Endothelial cell of umbilical vein (primary cell): Measurements from ENCODE around the gene ETV6. TPM values are rescaled to one million over a fixed set of nuclear protein-coding genes. Genes with fewer than 3 reads are reported as not detected.

Experiments
- BruUV-seq: library from RNA; stranded (reverse); fragments of 400-500 nt; replicated peaks from 2 replicates; lab custom pipeline; 2021; lab: Mats Ljungman, UMichigan
- CTCF ChIA-PET: fragments of 300-600, 350-600 bp; sonication (Branson Sonifier 250); formaldehyde crosslinking; loops from one replicate; lab custom pipeline; 2021; ENCODE audit warnings: antibody characterized with exemption, inconsistent platforms; lab: Charles Lee
- POLR2A ChIA-PET: fragments of 300-600, 350-600 bp; sonication (Branson Sonifier 250); formaldehyde crosslinking; loops from one replicate; lab custom pipeline; 2021; ENCODE audit warnings: antibody characterized with exemption, inconsistent platforms; lab: Charles Lee
- DNase-seq: peaks from one replicate; pipeline ENCODE4 v3.0.0-alpha.2; 2011; ENCODE audit warnings: low read depth, low spot score
- FAIRE-seq: peaks from 2 replicates; lab custom pipeline; 2011; peaks lifted over from hg19 to GRCh38; lab: Jason Lieb, UNC
- H2AFZ ChIP-seq: 2 replicates; pipeline ENCODE4 v1.6.0; 2012; ENCODE audit warnings: low read depth, low read length, control low read depth, inconsistent platforms
- H3K27ac ChIP-seq: 2 replicates; pipeline ENCODE4 v1.5.1; 2011; ENCODE audit warnings: low read depth, mild to moderate bottlenecking, control low read depth, low read length, moderate library complexity; ENCODE audit not compliant: insufficient read depth
- H3K27me3 ChIP-seq, 2 experiments: 2 replicates each; pipeline versions ENCODE4 v1.6.0 to v1.6.1; 2011; ENCODE audit warnings: low read length in 2 of 2, mixed read lengths in 1 of 2; ENCODE audit not compliant: control insufficient read depth in 2 of 2, insufficient read depth in 2 of 2
- H3K36me3 ChIP-seq, 2 experiments: 2 replicates in 1 of 2; 3 replicates in 1 of 2; pipeline ENCODE4 v1.5.1; 2011; ENCODE audit warnings: low read length in 2 of 2, mild to moderate bottlenecking in 1 of 2, moderate library complexity in 1 of 2; ENCODE audit not compliant: control insufficient read depth in 2 of 2, insufficient read depth in 2 of 2; ENCODE audit errors: extremely low read depth in 1 of 2
- H3K4me1 ChIP-seq: 3 replicates; pipeline ENCODE4 v1.5.1; 2011; ENCODE audit warnings: mild to moderate bottlenecking, low read length; ENCODE audit not compliant: control insufficient read depth, insufficient read depth; ENCODE audit errors: extremely low read depth
- H3K4me2 ChIP-seq: 2 replicates; pipeline ENCODE4 v1.6.1; 2011; ENCODE audit warnings: low read length, control low read depth, mixed read lengths; ENCODE audit not compliant: insufficient read depth
- H3K4me3 ChIP-seq, 3 experiments: fragments of 200-600 bp in 1 of 3; sonication (generic), shearing (Covaris generic) in 1 of 3; replicated peaks in 1 of 3; 2 replicates each; pipeline ENCODE4 v1.5.1; 2011 to 2016; ENCODE audit warnings: control low read depth in 3 of 3, low read length in 3 of 3, mild to moderate bottlenecking in 2 of 3, inconsistent platforms in 1 of 3, low read depth in 1 of 3, moderate library complexity in 1 of 3; ENCODE audit not compliant: insufficient read depth in 1 of 3
- H3K79me2 ChIP-seq: 2 replicates; pipeline ENCODE4 v1.6.0; 2012; ENCODE audit warnings: low read length, inconsistent platforms; ENCODE audit not compliant: control insufficient read depth, insufficient read depth
- H3K9ac ChIP-seq: replicated peaks from 2 replicates; pipeline ENCODE3; 2011; ENCODE audit warnings: low read length, control low read depth; ENCODE audit not compliant: insufficient read depth; ENCODE audit errors: extremely low read depth
- H3K9me1 ChIP-seq: replicated peaks from 3 replicates; pipeline ENCODE4 v1.6.0; 2011; ENCODE audit warnings: mild to moderate bottlenecking, low read length; ENCODE audit not compliant: control insufficient read depth, insufficient read depth; ENCODE audit errors: extremely low read depth
- H3K9me3 ChIP-seq: replicated peaks from 2 replicates; pipeline ENCODE4 v1.5.1; 2012; ENCODE audit warnings: low read length, inconsistent platforms; ENCODE audit not compliant: control insufficient read depth, insufficient read depth
- H4K20me1 ChIP-seq: replicated peaks from 2 replicates; pipeline ENCODE3; 2011; ENCODE audit warnings: mild to moderate bottlenecking, low read length; ENCODE audit not compliant: control insufficient read depth, insufficient read depth; ENCODE audit errors: extremely low read depth
- CTCF ChIP-seq, 2 donors: IDR thresholded peaks; 1 replicate in 1 of 2; 2 replicates in 1 of 2; pipeline ENCODE4 v1.5.1; 2011; ENCODE audit warnings: low read length in 2 of 2, mild to moderate bottlenecking in 2 of 2, moderate library complexity in 2 of 2, control low read depth in 1 of 2, inconsistent platforms in 1 of 2, low read depth in 1 of 2; ENCODE audit not compliant: insufficient read depth in 1 of 2; ENCODE audit errors: extremely low read depth in 1 of 2
- EZH2 ChIP-seq: IDR thresholded peaks from 2 replicates; pipeline ENCODE4 v1.6.1; 2012; ENCODE audit warnings: borderline replicate concordance, low read depth, mild to moderate bottlenecking, moderate library complexity, low read length, inconsistent platforms; ENCODE audit not compliant: severe bottlenecking
- FOS ChIP-seq: IDR thresholded peaks from 2 replicates; pipeline ENCODE4 v1.6.1; 2011; ENCODE audit warnings: mild to moderate bottlenecking, low read length, moderate library complexity, borderline replicate concordance; ENCODE audit not compliant: insufficient read depth
- JUN ChIP-seq: IDR thresholded peaks from 2 replicates; pipeline ENCODE4 v1.6.1; 2011; ENCODE audit warnings: borderline replicate concordance, low read depth; ENCODE audit not compliant: insufficient read length, insufficient read depth
- MAX ChIP-seq: IDR thresholded peaks from 2 replicates; pipeline ENCODE4 v1.6.1; 2011; ENCODE audit not compliant: insufficient read depth, insufficient read length
- MYC ChIP-seq: IDR thresholded peaks from one replicate; pipeline ENCODE4 v1.6.1; 2011; ENCODE audit warnings: mild to moderate bottlenecking, low read depth, low read length
- POLR2A ChIP-seq: IDR thresholded peaks from 2 replicates; pipeline ENCODE4 v1.6.1; 2012; ENCODE audit warnings: low read depth, mild to moderate bottlenecking, control low read depth, low read length
- POLR2AphosphoS5 ChIP-seq: IDR thresholded peaks from 2 replicates; pipeline ENCODE4 v1.6.1; 2012; ENCODE audit warnings: low read depth, mild to moderate bottlenecking, control low read depth, low read length, moderate library complexity; ENCODE audit not compliant: insufficient read depth
- dilution Hi-C: fragments of 300-500 bp; cut with MboI; formaldehyde crosslinking; loops from one replicate; pipeline ENCODE4 v1.15.0; 2019; ENCODE audit warnings: low sequenced_read_pairs; ENCODE audit not compliant: extremely low pct_ligation_motif_present
- intact Hi-C: fragments of 100-400 bp; cut with micrococcal nuclease; formaldehyde crosslinking; loops from one replicate; pipeline ENCODE4 v1.10.0; 2022
- polyA plus RNA-seq, 4 experiments: library from polyadenylated mRNA; depleted of rRNA in 3 of 4; stranded (reverse) in 3 of 4; unstranded in 1 of 4; fragments of >200 nt; gene quantifications; 2 replicates each; pipeline versions ENCODE4 v1.2.1 to v1.2.3, GENCODE V29; 2011 to 2012; ENCODE audit warnings: missing spikeins in 1 of 4
- total RNA-seq: library from RNA; stranded (reverse); gene quantifications from 2 replicates; pipeline ENCODE4 v1.2.3, GENCODE V29; 2021

The ETV6 gene
- total and polyA plus RNA-seq, 2 donors (not counting 3 experiments of a cell fraction or from before 2014, with no cell fraction given) = 15.9 to 57.1 TPM

GRCh38 chr12:11896417-11896929 is 247.0 kb downstream of the ETV6 start:
- CTCF ChIA-PET = interaction anchor here (0.6 to 1.1 kb wide), 2 partner anchors 13 to 130 kb away, joined by 3 read pairs; no protein-coding TSS in a partner anchor
- Histone ChIP-seq H3K9ac (no peak overlapping the region), H3K9me1 (no peaks in the 10 kb centered on the region), H3K27ac (no peak overlapping the region), H3K4me1 (peaks cover 11% of the 10 kb centered on the region), H3K36me3 (peaks cover 6 to 12% of the 10 kb centered on the region in 2 experiments), H4K20me1 (no peaks in the 10 kb centered on the region), H3K27me3 (no peaks in the 10 kb centered on the region), H3K4me2 (no peak overlapping the region), H2AFZ (no peak overlapping the region), H3K9me3 (no peaks in the 10 kb centered on the region), H3K4me3 (no peak overlapping the region), H3K79me2 (no peaks in the 10 kb centered on the region)
- FAIRE-seq (no peak), DNase-seq (no peak)
- intact Hi-C loops (no loop called here), dilution Hi-C loops (no loop called here)
- TF ChIP-seq EZH2 = no peak
- no peak for TF ChIP-seq MYC
- no peak for TF ChIP-seq POLR2AphosphoS5
- no peak for TF ChIP-seq FOS
- no peak for TF ChIP-seq MAX
- POLR2A ChIA-PET = no interaction called here
- no TSS peak for BruUV-seq

GRCh38 chr12:11897923-11898322 is 248.4 kb downstream of the ETV6 start:
- H3K36me3 ChIP-seq = peaks cover 6 to 8% of the 10 kb centered on the region in 2 experiments
- FAIRE-seq (no peak), DNase-seq (no peak)
- dilution Hi-C loops = no loop called here
- ChIA-PET CTCF (no interaction called here), POLR2A (no interaction called here)
- no TSS peak for BruUV-seq
- no peaks in the 10 kb centered on the region for H3K4me1 ChIP-seq
- H3K9me1 ChIP-seq = no peaks in the 10 kb centered on the region
- H3K79me2 ChIP-seq = no peaks in the 10 kb centered on the region
- H3K4me3 ChIP-seq = no peak overlapping the region
- intact Hi-C loops = no loop called here
- TF ChIP-seq POLR2AphosphoS5 (no peak), MAX (no peak), CTCF (IDR thresholded peaks at IDR 0.05; ENCODE audit: extremely low read depth in 1 of 2, insufficient read depth in 1 of 2, low read depth in 1 of 2, low read length in 2 of 2) (no peak), EZH2 (no peak), JUN (no peak), POLR2A (no peak)
- no peak overlapping the region for H3K4me2 ChIP-seq
- no peaks in the 10 kb centered on the region for H4K20me1 ChIP-seq
- no peaks in the 10 kb centered on the region for H3K27me3 ChIP-seq
- H3K27ac ChIP-seq = no peak overlapping the region
- H3K9me3 ChIP-seq = no peaks in the 10 kb centered on the region
- no peak overlapping the region for H2AFZ ChIP-seq
- no peak overlapping the region for H3K9ac ChIP-seq
